Stomach (tissue), 9 donors: Measurements from ENCODE around the gene EIF4G1. TPM values are rescaled to one million over a fixed set of nuclear protein-coding genes. Genes with fewer than 3 reads are reported as not detected.

Experiments used
- DNase-seq, 2 donors: peaks; one replicate each; pipeline versions ENCODE4 v3.0.0 to v3.0.0-alpha.2; 2013 to 2019
- H3K27ac ChIP-seq, 5 donors: fragments of 200-600 bp in 4 of 5; sonication (generic) in 4 of 5; one replicate each; pipeline ENCODE4 v1.5.1; 2013 to 2019; ENCODE audit warnings: mild to moderate bottlenecking in 1 of 5, moderate library complexity in 1 of 5
- H3K27me3 ChIP-seq, 3 donors: fragments of 200-600 bp; sonication (generic); one replicate each; pipeline ENCODE4 v1.5.1; 2017 to 2019; ENCODE audit warnings: mixed run types in 1 of 3
- H3K36me3 ChIP-seq, 4 donors: fragments of 200-600 bp; sonication (generic); 1 replicate in 3 of 4; 2 replicates in 1 of 4; pipeline ENCODE4 v1.5.1; 2016 to 2019
- H3K4me1 ChIP-seq, 4 donors: fragments of 200-600 bp; sonication (generic); one replicate each; pipeline ENCODE4 v1.5.1; 2016 to 2019
- H3K4me3 ChIP-seq, 4 donors: fragments of 200-600 bp; sonication (generic) in 3 of 4; one replicate each; pipeline ENCODE4 v1.5.1; 2016 to 2019; ENCODE audit warnings: mild to moderate bottlenecking in 1 of 4
- H3K9me3 ChIP-seq, 4 donors: fragments of 200-600 bp; sonication (generic); one replicate each; pipeline ENCODE4 v1.5.1; 2016 to 2019
- CTCF ChIP-seq, 7 experiments: fragments of 450-650 bp in 4 of 7; fragments of 200-600 bp in 3 of 7; sonication (generic) in 3 of 7; IDR thresholded peaks; one replicate each; pipeline ENCODE4 v1.5.1; 2016 to 2019; ENCODE audit warnings: antibody characterized with exemption in 7 of 7, control low read depth in 2 of 7, mild to moderate bottlenecking in 1 of 7
- EP300 ChIP-seq: sonication (generic); formaldehyde crosslinking; IDR thresholded peaks from one replicate; pipeline ENCODE4 v1.6.1; 2017; ENCODE audit warnings: antibody characterized with exemption
- POLR2A ChIP-seq, 4 donors: fragments of 450-650 bp; IDR thresholded peaks; one replicate each; pipeline ENCODE4 v1.6.1; 2016; ENCODE audit warnings: antibody characterized with exemption in 4 of 4, control low read depth in 2 of 4, mild to moderate bottlenecking in 1 of 4, moderate library complexity in 1 of 4
- POLR2AphosphoS5 ChIP-seq, 3 donors: sonication (generic); formaldehyde crosslinking; IDR thresholded peaks; one replicate each; pipeline ENCODE4 v1.6.1; 2016; ENCODE audit warnings: antibody characterized with exemption in 3 of 3
- WGBS, 5 donors: extraction: QIAGEN DNeasy Blood & Tissue Kit in 3 of 5; methylation state at CpG; one replicate each; pipeline versions ENCODE4 v1.1.5 to v1.1.7; 2013 to 2018; 5-methylcytosine and 5-hydroxymethylcytosine counted together
- intact Hi-C: fragments of 100-400 bp; cut with DNase I; formaldehyde crosslinking; loops from one replicate; pipeline ENCODE4 v1.15.1; 2023; ENCODE audit warnings: low total_unique reads
- polyA plus RNA-seq, 3 donors: library from polyadenylated mRNA; stranded (reverse); fragments of 200-250 nt; gene quantifications; one replicate each; pipeline ENCODE4 v1.2.3, GENCODE V29; 2013
- total RNA-seq, 5 donors: library from RNA; depleted of rRNA; stranded (reverse); fragments of >200 nt; gene quantifications; one replicate each; pipeline versions ENCODE4 v1.1.0 to v1.2.3, GENCODE V29; 2014 to 2016
- donor health status: healthy with polysubstance abuse.
- donor health status: Bipolar disorder and iron deficiency.
- donor health status: healthy.

The EIF4G1 gene
- total and polyA plus RNA-seq, 8 donors, result 86.5 to 572 (median 181) TPM

GRCh38 chr3:184275961-184276910, 38.2 kb upstream of the EIF4G1 start, which contains the start of gene ECE2:
Gene ECE2 (plus strand): TSS chr3:184276022. CDS start chr3:184276154, 132 bp downstream.
- no peaks in the 10 kb centered on the region for H3K9me3 ChIP-seq
- WGBS, 5 donors, result 13 to 22% (median 15%) methylated on average over 27 to 62 of the region's 65 CpGs
- peak within 1 kb of the TSS in 2 of 4 donors; percentile 11 to 12 for H3K4me3 ChIP-seq
- intact Hi-C loops, result no loop called here
- H3K4me1 ChIP-seq, result peaks cover 5 to 10% (median 7%) of the 10 kb centered on the region in 4 donors
- peak in 1 of 2 donors; percentile 37 for DNase-seq
- no peak within 1 kb of the TSS for H3K27ac ChIP-seq
- peaks cover 5 to 48% (median 26%) of the 10 kb centered on the region in 3 donors for H3K27me3 ChIP-seq
- no peaks in the 10 kb centered on the region for H3K36me3 ChIP-seq
- TF ChIP-seq POLR2AphosphoS5 (IDR thresholded peaks at IDR 0.05), result no peak
- no peak for TF ChIP-seq CTCF (IDR thresholded peaks at IDR 0.05)
- no peak for TF ChIP-seq EP300
- no peak for TF ChIP-seq POLR2A (IDR thresholded peaks at IDR 0.05)

GRCh38 chr3:184277366-184277765, 37.0 kb upstream of the EIF4G1 start:
- H3K4me3 ChIP-seq, result no peak overlapping the region
- no peak for DNase-seq
- peaks cover 5 to 10% (median 7%) of the 10 kb centered on the region in 4 donors for H3K4me1 ChIP-seq
- no peak overlapping the region for H3K27ac ChIP-seq
- TF ChIP-seq CTCF (IDR thresholded peaks at IDR 0.05), result no peak
- H3K36me3 ChIP-seq, result no peaks in the 10 kb centered on the region
- no peaks in the 10 kb centered on the region for H3K9me3 ChIP-seq
- peaks cover 5 to 45% (median 26%) of the 10 kb centered on the region in 3 donors for H3K27me3 ChIP-seq
- WGBS, 5 donors, result 77 to 93% (median 89%) methylated on average over 3 to 6 of the region's 6 CpGs
- intact Hi-C loops, result no loop called here

GRCh38 chr3:184282941-184283340, 31.5 kb upstream of the EIF4G1 start:
- DNase-seq, result no peak
- intact Hi-C loops, result no loop called here
- TF ChIP-seq POLR2A (IDR thresholded peaks at IDR 0.05) (no peak), EP300 (no peak), CTCF (IDR thresholded peaks at IDR 0.05) (no peak), POLR2AphosphoS5 (IDR thresholded peaks at IDR 0.05) (no peak)
- Histone ChIP-seq H3K27ac (no peak overlapping the region), H3K4me3 (no peak overlapping the region), H3K9me3 (no peaks in the 10 kb centered on the region), H3K36me3 (no peaks in the 10 kb centered on the region), H3K4me1 (no peaks in the 10 kb centered on the region), H3K27me3 (peaks cover 0 to 7% (median 4%) of the 10 kb centered on the region in 3 donors)
- WGBS, 5 donors, result 67 to 83% (median 73%) methylated on average over 3 to 4 of the region's 4 CpGs

GRCh38 chr3:184283681-184284080, 30.7 kb upstream of the EIF4G1 start:
- no peak for TF ChIP-seq EP300
- TF ChIP-seq POLR2AphosphoS5 (IDR thresholded peaks at IDR 0.05), result no peak
- no peak for TF ChIP-seq CTCF (IDR thresholded peaks at IDR 0.05)
- TF ChIP-seq POLR2A (IDR thresholded peaks at IDR 0.05), result no peak
- no peak for DNase-seq
- H3K27me3 ChIP-seq, result peaks cover 0 to 8% (median 0%) of the 10 kb centered on the region in 3 donors
- H3K4me1 ChIP-seq, result no peaks in the 10 kb centered on the region
- intact Hi-C loops, result no loop called here
- no peaks in the 10 kb centered on the region for H3K9me3 ChIP-seq
- no peak overlapping the region for H3K27ac ChIP-seq
- WGBS, 5 donors, result 88 to 95% (median 90%) methylated on average over 8 of the region's 8 CpGs
- no peaks in the 10 kb centered on the region for H3K36me3 ChIP-seq
- no peak overlapping the region for H3K4me3 ChIP-seq
